ENCODE results near the gene AKT2. TPM values are rescaled to one million over a fixed set of nuclear protein-coding genes. Genes with fewer than 3 reads are reported as not detected.

The AKT2 gene
- total RNA-seq, 1 experiment from 2014 or later = 182 TPM

GRCh38 chr19:40280608-40281221, 4.4 kb downstream of the AKT2 start:
- no TSS peak for BruUV-seq (replicated peaks)
- intact Hi-C loops (cut with micrococcal nuclease; ENCODE audit: unreplicated experiment) = no loop called here
- no peak overlapping the region for H3K27ac Mint-ChIP-seq (ENCODE audit: unreplicated experiment)

GRCh38 chr19:40279761-40280607, 5.2 kb downstream of the AKT2 start:
- DNase-seq = no peak
- H3K36me3 Mint-ChIP-seq (ENCODE audit: insufficient read depth, unreplicated experiment) = peaks cover 20% of the 10 kb centered on the region
- no peak overlapping the region for H3K27ac Mint-ChIP-seq (ENCODE audit: unreplicated experiment)
- intact Hi-C loops (cut with micrococcal nuclease; ENCODE audit: unreplicated experiment) = no loop called here
- CTCF ChIA-PET = no interaction called here
- H3K9me3 Mint-ChIP-seq (ENCODE audit: low read depth, unreplicated experiment) = no peaks in the 10 kb centered on the region
- H3K4me3 Mint-ChIP-seq (ENCODE audit: low read depth, unreplicated experiment) = no peak overlapping the region
- BruUV-seq (replicated peaks) = no TSS peak
- TF ChIP-seq CTCF (IDR thresholded peaks at IDR 0.05; ENCODE audit: unreplicated experiment) = no peak
- H3K4me1 Mint-ChIP-seq (ENCODE audit: low read depth, unreplicated experiment) = peaks cover 26% of the 10 kb centered on the region
- no peaks in the 10 kb centered on the region for H3K27me3 Mint-ChIP-seq (ENCODE audit: unreplicated experiment)

More at GRCh38 chr19:40280608-40281221, 4.4 kb downstream of the AKT2 start:
- peaks cover 27% of the 10 kb centered on the region for H3K36me3 Mint-ChIP-seq (ENCODE audit: insufficient read depth, unreplicated experiment)
- DNase-seq = no peak
- TF ChIP-seq CTCF (IDR thresholded peaks at IDR 0.05; ENCODE audit: unreplicated experiment) = no peak
- H3K4me3 Mint-ChIP-seq (ENCODE audit: low read depth, unreplicated experiment) = no peak overlapping the region
- H3K4me1 Mint-ChIP-seq (ENCODE audit: low read depth, unreplicated experiment) = peaks cover 26% of the 10 kb centered on the region
- no peaks in the 10 kb centered on the region for H3K27me3 Mint-ChIP-seq (ENCODE audit: unreplicated experiment)
- CTCF ChIA-PET = interaction anchor here (0.7 kb wide), 1 partner anchor 13 kb away, joined by 3 read pairs; no protein-coding TSS in a partner anchor
- H3K9me3 Mint-ChIP-seq (ENCODE audit: low read depth, unreplicated experiment) = no peaks in the 10 kb centered on the region

GRCh38 chr19:40279120-40279551, 6.0 kb downstream of the AKT2 start:
- no peak overlapping the region for H3K4me3 Mint-ChIP-seq (ENCODE audit: low read depth, unreplicated experiment)
- intact Hi-C loops (cut with micrococcal nuclease; ENCODE audit: unreplicated experiment) = no loop called here
- CTCF ChIA-PET = interaction anchor here (0.6 to 0.7 kb wide), 2 partner anchors 51 to 255 kb away, joined by 5 read pairs; no protein-coding TSS in a partner anchor
- DNase-seq = no peak
- peaks cover 24% of the 10 kb centered on the region for H3K4me1 Mint-ChIP-seq (ENCODE audit: low read depth, unreplicated experiment)
- H3K27ac Mint-ChIP-seq (ENCODE audit: unreplicated experiment) = no peak overlapping the region
- no peaks in the 10 kb centered on the region for H3K27me3 Mint-ChIP-seq (ENCODE audit: unreplicated experiment)
- peaks cover 14% of the 10 kb centered on the region for H3K36me3 Mint-ChIP-seq (ENCODE audit: insufficient read depth, unreplicated experiment)
- no TSS peak for BruUV-seq (replicated peaks)
- TF ChIP-seq CTCF (IDR thresholded peaks at IDR 0.05; ENCODE audit: unreplicated experiment) = no peak
- no peaks in the 10 kb centered on the region for H3K9me3 Mint-ChIP-seq (ENCODE audit: low read depth, unreplicated experiment)

GRCh38 chr19:40278361-40279035, 6.6 kb downstream of the AKT2 start:
- no TSS peak for BruUV-seq (replicated peaks)
- H3K4me3 Mint-ChIP-seq (ENCODE audit: low read depth, unreplicated experiment) = no peak overlapping the region
- CTCF ChIA-PET = interaction anchor here (0.6 to 0.9 kb wide), 4 partner anchors 52 to 155 kb away, joined by 4 to 6 read pairs (median 4); no protein-coding TSS in a partner anchor
- H3K36me3 Mint-ChIP-seq (ENCODE audit: insufficient read depth, unreplicated experiment) = peaks cover 12% of the 10 kb centered on the region
- no peak for TF ChIP-seq CTCF (IDR thresholded peaks at IDR 0.05; ENCODE audit: unreplicated experiment)
- no peaks in the 10 kb centered on the region for H3K9me3 Mint-ChIP-seq (ENCODE audit: low read depth, unreplicated experiment)
- intact Hi-C loops (cut with micrococcal nuclease; ENCODE audit: unreplicated experiment) = no loop called here
- no peaks in the 10 kb centered on the region for H3K27me3 Mint-ChIP-seq (ENCODE audit: unreplicated experiment)
- peaks cover 18% of the 10 kb centered on the region for H3K4me1 Mint-ChIP-seq (ENCODE audit: low read depth, unreplicated experiment)
- H3K27ac Mint-ChIP-seq (ENCODE audit: unreplicated experiment) = no peak overlapping the region
- no peak for DNase-seq
